HG02642 (cell line): Measurements from ENCODE around the gene SLC23A2.

Experiments
- ATAC-seq: cut with Tn5 transposase; IDR thresholded peaks from one replicate; pipeline ENCODE4 v1.9.1; 2021; ENCODE audit warnings: mild to moderate bottlenecking; ENCODE audit not compliant: unreplicated experiment, poor library complexity

The SLC23A2 gene

DNA sequence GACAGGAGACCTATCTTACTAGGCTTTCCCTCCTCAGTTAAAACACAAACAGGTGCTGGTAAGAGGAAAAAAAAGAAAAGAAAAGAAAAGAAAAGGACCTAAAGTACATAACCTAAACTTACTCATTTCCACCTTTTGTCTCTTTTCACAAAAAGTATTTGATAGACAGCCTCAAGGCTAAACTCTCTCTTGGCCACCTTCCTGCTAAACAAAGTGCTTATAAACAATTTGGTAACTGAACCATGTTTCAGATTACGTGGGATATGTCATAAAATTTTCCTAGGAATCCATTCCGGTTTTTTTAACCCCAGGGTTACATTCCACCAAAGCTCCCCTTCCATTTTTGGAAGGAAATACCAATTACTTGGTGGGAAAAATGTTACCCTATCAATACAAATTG lies 170.6 kb downstream of the SLC23A2 start:
- ATAC-seq: no peak

- no peak for ATAC-seq
Observed at GRCh38 chr20:4830259-4830658, 171.1 kb downstream of the SLC23A2 start.

- ATAC-seq: no peak
Observed at GRCh38 chr20:4829514-4830215, 171.6 kb downstream of the SLC23A2 start.

DNA sequence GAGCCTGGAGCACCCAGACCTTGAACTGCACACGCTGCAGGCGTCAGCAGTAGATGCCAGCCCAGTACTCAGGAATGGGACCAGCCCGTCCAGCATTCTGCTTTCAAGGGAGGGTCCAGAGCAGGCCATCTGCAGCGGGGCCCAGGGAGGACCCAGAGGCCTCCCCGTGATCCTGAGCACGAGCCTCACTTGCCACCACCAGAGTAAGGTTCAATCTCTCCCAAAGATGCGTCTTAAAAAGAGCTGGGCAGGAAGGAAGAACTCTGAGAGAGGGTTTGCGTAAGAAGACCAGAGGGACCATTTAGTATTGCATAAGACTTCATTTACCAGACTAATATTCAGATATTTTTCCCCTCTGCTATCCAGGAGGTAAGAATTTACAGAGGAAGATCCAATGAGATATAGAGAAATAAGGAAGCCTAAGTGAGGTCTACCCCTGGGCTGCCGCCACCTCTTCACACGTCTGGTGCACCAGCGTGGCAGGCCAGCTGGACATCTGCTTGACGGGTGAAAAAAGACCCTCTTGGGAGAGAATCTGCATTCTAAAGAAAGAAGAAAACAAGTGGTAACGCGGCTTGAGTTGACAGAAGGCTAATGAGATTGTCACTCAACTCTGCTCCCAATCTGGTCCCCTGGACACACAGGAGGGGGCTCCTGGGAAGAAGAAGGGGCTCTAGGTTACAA lies 172.3 kb downstream of the SLC23A2 start:
- ATAC-seq: no peak

DNA sequence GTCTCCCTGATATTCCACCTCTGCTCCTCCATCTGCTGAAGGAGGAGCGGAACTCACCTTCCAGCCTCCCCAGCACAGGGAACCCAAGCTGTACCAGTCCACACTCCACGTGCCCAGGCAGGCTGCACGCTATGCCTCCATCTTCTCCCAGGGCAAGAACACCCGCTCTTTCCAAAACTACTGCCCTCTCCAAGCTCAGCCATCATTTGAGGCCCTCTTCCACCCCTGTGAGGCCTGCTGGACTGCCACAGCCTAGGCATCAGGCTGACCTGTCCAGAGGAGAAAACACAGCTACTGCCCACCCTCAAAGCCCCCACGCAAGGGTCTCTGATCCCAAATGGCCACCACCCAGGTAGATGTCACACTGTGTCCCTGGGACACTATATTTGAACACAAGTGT lies 179.7 kb downstream of the SLC23A2 start:
- no peak for ATAC-seq

GRCh38 chr20:4820806-4821518 lies 180.3 kb downstream of the SLC23A2 start:
- no peak for ATAC-seq

DNA sequence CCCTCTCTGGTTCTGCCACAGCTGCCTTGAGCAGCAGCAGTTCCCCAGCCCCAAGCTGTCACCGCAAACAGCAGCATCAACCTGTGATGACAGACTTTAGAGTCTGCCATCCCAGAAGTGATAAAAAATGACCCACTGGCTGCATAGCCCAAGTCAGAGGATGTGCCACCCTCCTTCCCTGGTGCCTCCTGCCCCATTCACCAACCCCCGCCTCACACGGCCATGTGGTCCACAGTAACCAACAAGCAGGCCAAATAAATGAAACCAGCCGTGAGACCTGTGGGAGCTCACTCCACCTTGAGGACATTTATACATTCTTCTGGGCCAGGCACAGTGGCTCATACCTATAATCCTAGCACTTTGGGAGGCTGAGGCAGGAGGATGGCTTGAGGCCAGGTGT lies 181.4 kb downstream of the SLC23A2 start:
- ATAC-seq: no peak

DNA sequence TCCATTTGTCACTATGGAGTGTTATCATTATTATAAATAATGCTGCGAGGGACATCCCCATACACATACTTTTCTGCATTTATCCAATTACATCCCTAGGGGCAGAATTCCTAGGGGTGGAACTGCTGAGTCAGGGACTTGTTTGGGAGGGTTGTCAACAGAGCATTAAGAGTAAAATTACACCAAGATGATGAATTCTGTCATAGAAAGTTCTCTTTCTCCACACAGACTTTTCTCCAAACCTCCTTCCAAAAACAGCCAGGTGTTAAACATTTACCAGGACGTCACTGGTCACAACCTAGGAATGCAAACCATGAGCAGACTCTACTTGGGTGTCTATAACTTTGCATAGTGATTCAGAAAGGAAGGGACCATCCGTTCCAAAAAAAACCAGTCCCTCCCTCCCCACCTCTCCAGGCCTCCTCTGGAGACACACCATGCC lies 184.1 kb downstream of the SLC23A2 start:
- no peak for ATAC-seq

DNA sequence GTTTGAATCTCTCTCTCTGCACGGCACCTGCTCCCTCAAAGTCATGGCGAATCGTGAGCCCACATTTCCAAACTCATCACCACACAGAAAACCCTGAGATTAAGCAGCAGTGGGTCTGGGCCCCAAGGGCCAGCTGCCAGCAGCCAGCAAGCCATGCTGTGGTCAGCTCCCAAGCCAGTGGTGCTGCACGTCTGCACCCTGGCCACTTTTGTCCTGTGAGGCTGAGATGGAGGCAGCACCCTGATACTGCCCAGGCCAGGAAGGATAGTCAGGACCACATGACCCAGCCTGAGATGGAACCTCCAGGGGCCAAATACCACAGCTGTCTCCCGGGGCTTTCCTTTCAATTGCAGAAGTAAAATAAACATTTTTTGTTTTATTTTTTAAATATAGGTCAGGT lies 185.7 kb downstream of the SLC23A2 start:
- no peak for ATAC-seq

DNA sequence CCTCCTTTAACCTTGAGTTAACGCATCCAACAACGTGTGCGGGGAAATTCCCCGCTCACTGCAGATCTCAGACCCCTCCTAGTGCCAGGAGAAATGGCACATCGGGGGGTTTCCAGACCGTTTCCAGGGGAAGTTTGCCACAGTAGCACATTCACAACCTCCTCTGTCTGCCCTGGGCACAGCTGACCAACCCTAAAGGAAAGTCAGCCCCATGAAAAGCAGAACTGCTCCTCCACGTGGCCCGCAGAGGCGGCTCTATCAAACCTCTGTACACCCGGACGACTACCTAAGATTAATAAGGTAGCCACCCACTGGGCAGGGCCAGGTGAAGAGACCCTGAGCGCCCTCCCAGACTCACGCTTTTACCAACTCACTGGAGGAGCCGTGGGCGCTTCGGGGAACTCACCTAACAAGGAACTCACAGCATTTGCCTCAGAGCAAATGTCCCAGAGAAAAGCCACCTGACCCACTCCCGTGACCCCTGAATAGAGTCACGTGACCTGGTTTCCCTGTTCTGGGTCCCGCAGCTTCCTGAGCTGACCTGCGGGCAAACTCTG lies 186.5 kb downstream of the SLC23A2 start:
- ATAC-seq: peak; percentile 57

DNA sequence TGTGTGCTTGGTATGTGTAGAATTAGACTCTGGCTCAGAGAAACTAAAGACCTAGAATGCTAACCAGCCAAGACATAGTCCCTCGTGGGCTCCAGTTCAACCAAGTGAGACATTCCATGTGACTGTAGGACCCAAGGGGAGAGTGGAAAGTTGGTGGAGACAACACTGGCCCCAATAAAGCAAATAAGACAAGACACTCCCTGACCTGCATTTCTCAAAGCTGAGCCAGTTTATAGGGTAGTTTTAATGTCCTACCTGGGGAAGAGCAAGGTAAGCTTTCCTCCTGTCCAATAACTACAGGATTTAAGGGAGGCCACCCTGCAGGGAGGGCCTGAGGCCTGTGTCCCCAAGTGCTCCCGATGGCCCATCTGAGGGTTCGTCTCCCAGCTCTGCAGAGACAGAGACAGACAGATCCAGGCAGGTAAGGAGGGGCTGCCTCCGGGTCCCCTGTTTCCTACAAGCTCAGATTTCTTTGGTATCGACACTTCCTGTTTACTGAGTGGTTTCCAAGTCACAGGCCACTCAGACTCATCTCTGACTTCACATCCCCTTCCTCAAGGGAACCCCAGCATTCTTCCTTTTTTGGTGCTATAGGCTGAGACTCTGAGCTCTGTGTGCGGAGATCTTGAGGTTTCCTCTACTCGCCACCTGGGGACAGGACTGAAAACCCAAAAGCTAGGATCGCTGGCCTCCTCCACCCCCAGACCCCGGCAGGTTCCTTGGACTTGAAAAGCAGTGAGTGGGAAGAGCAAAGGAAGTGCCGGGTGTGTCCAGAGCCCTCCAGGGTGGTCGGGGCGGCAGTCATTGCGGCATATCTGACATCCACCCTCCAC lies 187.2 kb downstream of the SLC23A2 start:
- peak; percentile 37 for ATAC-seq

DNA sequence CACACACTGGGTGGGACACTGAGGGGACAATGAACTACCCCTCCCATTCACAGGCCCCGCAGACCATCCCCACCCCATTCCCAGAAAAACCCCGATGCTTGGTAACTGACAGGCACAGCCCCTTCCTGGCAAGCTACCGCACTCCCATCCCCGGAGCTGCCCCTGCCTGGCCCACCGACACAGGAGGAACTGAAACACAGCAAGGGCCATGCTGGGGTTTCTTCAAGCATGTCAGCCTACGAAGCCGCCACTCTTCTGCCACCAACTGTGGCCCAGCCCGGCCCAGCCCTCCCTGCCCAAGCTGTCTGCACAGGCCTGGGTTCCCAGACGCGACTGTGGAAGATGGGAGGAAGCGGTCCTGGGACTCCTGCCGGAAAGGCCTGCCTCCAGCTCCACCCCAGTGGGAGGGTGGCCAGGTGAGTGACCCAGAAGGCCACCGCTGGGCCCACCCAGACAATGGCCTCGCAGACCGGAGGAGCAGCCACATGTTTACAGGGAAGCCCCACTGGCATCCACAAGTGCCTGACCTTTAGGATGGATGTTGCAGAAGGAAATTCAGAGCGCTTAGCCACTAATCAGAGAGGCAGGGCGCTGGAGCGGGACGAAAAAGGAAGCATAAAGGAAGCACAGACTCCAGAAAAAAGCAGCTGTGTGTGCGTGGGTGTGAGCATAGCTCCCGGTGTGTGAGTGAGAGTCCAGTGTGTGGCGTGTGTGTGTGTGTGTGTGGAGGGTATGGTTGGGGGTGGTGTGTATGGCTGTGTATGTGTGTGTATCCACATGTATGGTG lies 188.0 kb downstream of the SLC23A2 start:
- peak; percentile 34 for ATAC-seq

GRCh38 chr20:4812641-4813075 lies 188.7 kb downstream of the SLC23A2 start:
- ATAC-seq: peak; percentile 15

DNA sequence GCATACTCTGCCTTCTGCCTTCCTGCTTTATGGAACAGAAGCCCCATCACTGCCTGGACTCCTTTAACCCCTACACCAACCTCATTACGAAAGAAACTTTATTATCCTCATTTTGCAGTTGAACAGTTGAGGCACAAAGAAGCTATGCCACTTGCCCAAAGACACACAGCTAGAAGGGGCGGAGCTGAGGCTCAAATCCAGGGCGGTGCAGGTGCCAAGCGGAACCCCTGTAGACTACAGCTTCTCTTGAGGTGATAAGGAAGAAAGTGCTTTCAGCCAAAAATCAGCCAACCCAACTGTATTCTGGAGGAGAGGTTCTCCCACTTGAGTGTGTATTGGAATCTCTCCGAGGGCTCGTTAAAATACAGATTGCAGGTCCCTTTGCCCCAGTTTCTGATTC lies 189.1 kb downstream of the SLC23A2 start:
- no peak for ATAC-seq

DNA sequence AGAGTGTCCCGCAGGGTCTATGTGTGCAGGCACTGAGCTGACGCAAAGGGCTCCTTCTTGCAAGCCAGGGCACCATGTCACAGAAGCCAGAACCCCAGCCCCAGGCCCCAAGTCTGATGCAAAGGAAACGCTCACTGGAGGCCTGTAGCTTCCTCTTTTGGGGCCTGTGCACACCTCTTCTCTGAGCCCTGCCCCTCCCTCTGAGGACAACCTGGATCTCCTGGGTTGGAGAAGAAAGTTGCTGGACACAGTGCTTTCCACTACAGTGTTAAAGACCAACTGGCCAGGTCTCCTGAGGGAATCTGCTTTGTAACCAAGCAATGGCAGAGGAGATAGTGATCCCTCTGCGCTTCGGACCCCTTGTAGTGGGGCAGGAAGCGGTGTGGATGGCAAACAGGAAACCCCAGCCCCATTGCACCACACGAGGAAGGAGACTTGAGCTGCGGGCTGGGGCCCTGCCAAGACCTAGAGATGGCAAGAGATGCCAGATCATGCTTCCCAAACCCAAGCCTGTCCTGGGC lies 189.6 kb downstream of the SLC23A2 start:
- no peak for ATAC-seq

GRCh38 chr20:4811257-4811656 lies 190.1 kb downstream of the SLC23A2 start:
- ATAC-seq: no peak

DNA sequence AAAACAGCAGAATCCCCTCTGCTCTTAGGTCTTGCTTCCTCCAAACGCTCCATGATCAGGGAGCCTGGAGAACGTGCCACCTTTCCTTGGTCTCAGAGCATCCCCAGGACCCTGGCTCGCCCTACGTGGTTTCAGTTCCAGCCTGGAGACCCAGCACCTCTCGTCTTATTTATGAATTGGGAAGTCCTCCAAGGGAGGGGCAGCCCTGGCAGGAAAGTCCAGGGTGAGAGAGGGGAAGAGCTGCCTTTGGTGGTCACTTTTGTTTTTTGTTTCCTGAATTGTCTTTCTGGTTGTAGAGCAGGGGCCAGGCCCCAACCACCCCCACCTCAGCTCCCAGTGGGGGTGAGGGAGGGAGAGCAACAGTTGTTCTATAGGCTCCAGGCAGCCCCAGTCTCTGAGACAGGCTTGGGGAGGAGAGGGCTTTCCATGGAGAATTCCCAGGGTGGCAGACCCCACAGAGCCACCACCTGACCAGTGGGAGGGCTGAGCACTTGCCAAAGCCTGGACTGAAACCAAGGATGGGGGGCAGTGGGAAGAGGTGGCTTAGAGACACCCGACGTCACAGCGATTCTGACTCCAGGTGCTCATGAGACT lies 190.8 kb downstream of the SLC23A2 start:
- no peak for ATAC-seq

DNA sequence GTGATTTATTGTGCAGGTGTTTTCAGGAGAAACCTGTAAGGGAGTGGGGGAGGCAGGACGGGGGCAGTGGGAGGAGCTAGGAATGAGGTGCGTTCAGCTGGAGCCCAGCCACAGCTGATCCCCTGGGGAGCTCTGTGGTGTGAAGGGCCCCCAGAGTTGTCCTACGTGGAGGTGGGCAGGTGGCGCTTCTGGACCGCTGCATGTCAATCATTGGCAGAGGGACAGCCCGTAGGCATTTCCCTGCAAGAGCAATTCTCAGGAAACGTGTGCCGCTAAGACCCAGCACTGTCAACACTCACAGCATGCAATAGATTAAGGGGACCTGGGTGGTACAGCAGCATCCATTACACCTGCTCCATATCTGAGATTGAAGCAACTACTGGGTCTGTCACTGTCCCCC lies 191.6 kb downstream of the SLC23A2 start:
- no peak for ATAC-seq

- no peak for ATAC-seq
Observed at GRCh38 chr20:4808872-4809271, 192.4 kb downstream of the SLC23A2 start.
